Duodenal mucosa (tissue), 2 donors: Measurements from ENCODE around the gene LUC7L2.
A peak's percentile ranks its signal among the peaks of the same experiment; 100 is the strongest.
"Not testable (repeated sequence)": the region's sequence is repeated elsewhere in the genome, so short reads cannot be mapped to it uniquely, and the experiment has no call there.

Experiments
- H3K27ac ChIP-seq: one replicate; pipeline ENCODE4 v1.7.0; 2013; ENCODE audit warnings: low read depth, low read length
- H3K27me3 ChIP-seq, 2 donors: one replicate each; pipeline ENCODE4 v1.7.0; 2013; ENCODE audit warnings: low read length in 2 of 2, control low read depth in 1 of 2; ENCODE audit not compliant: insufficient read depth in 2 of 2, control insufficient read depth in 1 of 2
- H3K36me3 ChIP-seq, 2 donors: one replicate each; pipeline ENCODE4 v1.7.0; 2013; ENCODE audit warnings: low read length in 2 of 2, control low read depth in 1 of 2; ENCODE audit not compliant: insufficient read depth in 2 of 2, control insufficient read depth in 1 of 2
- H3K4me1 ChIP-seq, 2 donors: one replicate each; pipeline ENCODE4 v1.7.0; 2013; ENCODE audit warnings: low read length in 2 of 2, control low read depth in 1 of 2; ENCODE audit not compliant: insufficient read depth in 2 of 2, control insufficient read depth in 1 of 2
- H3K4me3 ChIP-seq, 2 donors: one replicate each; pipeline ENCODE4 v1.7.0; 2013; ENCODE audit warnings: low read length in 2 of 2, low read depth in 1 of 2
- H3K9ac ChIP-seq, 2 donors: one replicate each; pipeline ENCODE4 v1.7.0; 2013; ENCODE audit warnings: low read length in 2 of 2, low read depth in 1 of 2
- H3K9me3 ChIP-seq, 2 donors: one replicate each; pipeline ENCODE4 v1.7.0; 2013; ENCODE audit warnings: low read length in 2 of 2, control low read depth in 1 of 2; ENCODE audit not compliant: control insufficient read depth in 1 of 2

The LUC7L2 gene, protein sequence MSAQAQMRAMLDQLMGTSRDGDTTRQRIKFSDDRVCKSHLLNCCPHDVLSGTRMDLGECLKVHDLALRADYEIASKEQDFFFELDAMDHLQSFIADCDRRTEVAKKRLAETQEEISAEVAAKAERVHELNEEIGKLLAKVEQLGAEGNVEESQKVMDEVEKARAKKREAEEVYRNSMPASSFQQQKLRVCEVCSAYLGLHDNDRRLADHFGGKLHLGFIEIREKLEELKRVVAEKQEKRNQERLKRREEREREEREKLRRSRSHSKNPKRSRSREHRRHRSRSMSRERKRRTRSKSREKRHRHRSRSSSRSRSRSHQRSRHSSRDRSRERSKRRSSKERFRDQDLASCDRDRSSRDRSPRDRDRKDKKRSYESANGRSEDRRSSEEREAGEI

GRCh38 chr7:139359366-139360209 is at the start of gene LUC7L2:
TSS of gene LUC7L2 (plus strand) at chr7:139359894. CDS start at chr7:139360262, 368 bp downstream.
- Histone ChIP-seq H3K4me3 (peak within 1 kb of the TSS; percentile 99 to 100), H3K9ac (peak within 1 kb of the TSS; percentile 96)

GRCh38 chr7:139317939-139318505 is 41.7 kb upstream of the LUC7L2 start:
- H3K27ac ChIP-seq = no peak overlapping the region
- no peak overlapping the region for H3K9ac ChIP-seq
- H3K27me3 ChIP-seq = no peaks in the 10 kb centered on the region
- no peaks in the 10 kb centered on the region for H3K36me3 ChIP-seq
- no peak overlapping the region for H3K4me3 ChIP-seq
- H3K9me3 ChIP-seq = no peaks in the 10 kb centered on the region
- H3K4me1 ChIP-seq = no peaks in the 10 kb centered on the region

More at GRCh38 chr7:139359366-139360209, at the start of gene LUC7L2:
- Histone ChIP-seq H3K9me3 (no peaks in the 10 kb centered on the region), H3K36me3 (peaks cover 3 to 4% of the 10 kb centered on the region in 2 donors), H3K27ac (peak within 1 kb of the TSS; percentile 100), H3K4me1 (peaks cover 22 to 27% of the 10 kb centered on the region in 2 donors), H3K27me3 (no peaks in the 10 kb centered on the region)

DNA sequence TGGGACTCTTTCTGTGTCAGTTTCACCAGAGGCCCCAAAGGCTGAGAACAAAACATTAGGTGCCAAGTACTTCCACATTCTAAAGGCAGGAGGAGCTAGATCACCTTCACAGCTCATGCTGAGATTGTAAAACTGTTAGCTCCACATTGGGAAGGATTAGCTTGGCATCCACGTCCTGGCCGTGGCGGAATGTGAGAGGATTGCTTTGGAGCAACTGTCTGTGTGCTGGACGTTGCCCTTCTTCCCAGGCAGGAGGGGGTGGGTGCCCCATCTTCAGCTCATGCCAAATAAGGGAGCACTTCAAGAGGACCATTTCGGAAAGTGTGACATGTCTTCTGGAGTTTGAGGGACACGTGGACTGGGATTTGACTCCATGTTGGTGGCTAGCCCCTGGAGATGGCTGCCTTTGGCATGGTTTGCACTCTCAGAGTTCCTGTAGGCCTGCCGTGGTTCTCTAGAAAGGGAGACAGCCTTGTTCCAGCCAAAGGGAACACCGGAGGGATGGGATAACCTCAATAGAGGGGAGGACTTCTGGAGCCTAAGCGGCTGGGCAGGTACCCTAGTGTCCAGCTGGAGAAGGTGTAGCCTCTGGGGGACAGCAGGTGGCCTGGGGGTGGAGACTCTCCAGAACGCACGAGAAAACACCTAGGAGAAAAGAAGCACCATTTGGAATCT is 38.5 kb upstream of the LUC7L2 start:
- Histone ChIP-seq H3K36me3 (no peaks in the 10 kb centered on the region), H3K4me1 (no peaks in the 10 kb centered on the region)

DNA sequence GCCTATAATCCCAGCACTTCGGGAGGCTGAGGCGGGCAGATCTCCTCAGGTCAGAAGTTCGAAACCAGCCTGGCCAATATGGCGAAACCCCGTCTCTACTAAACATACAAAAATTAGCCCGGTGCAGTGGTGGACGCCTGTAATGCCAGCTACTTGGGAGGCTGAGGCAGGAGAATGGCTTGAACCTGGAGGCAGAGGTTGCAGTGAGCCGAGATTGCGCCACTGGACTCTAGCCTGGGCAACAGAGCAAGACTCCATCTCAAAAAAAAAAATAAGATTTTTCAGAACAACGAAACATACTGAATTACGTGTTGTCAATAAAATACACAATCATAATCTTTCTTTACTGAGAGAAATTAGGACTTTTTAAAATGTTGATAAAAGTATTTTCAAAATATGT is 35.0 kb upstream of the LUC7L2 start:
- not testable (repeated sequence) for H3K4me3 ChIP-seq, H3K27me3 ChIP-seq, H3K9ac ChIP-seq, H3K9me3 ChIP-seq, H3K27ac ChIP-seq, H3K4me1 ChIP-seq, H3K36me3 ChIP-seq

More for the DNA sequence above, 38.5 kb upstream of the LUC7L2 start:
- Histone ChIP-seq H3K27ac (no peak overlapping the region), H3K9me3 (no peaks in the 10 kb centered on the region), H3K27me3 (no peaks in the 10 kb centered on the region), H3K4me3 (no peak overlapping the region), H3K9ac (no peak overlapping the region)

- H3K9ac ChIP-seq = no peak overlapping the region
- no peaks in the 10 kb centered on the region for H3K4me1 ChIP-seq
- no peaks in the 10 kb centered on the region for H3K36me3 ChIP-seq
- no peak overlapping the region for H3K27ac ChIP-seq
- no peak overlapping the region for H3K4me3 ChIP-seq
- H3K27me3 ChIP-seq = no peaks in the 10 kb centered on the region
- no peaks in the 10 kb centered on the region for H3K9me3 ChIP-seq
Measured at GRCh38 chr7:139328375-139328774, 31.3 kb upstream of the LUC7L2 start.

- H3K4me1 ChIP-seq = no peaks in the 10 kb centered on the region
- H3K9me3 ChIP-seq = no peaks in the 10 kb centered on the region
- H3K9ac ChIP-seq = no peak overlapping the region
- no peak overlapping the region for H3K27ac ChIP-seq
- H3K36me3 ChIP-seq = no peaks in the 10 kb centered on the region
- no peaks in the 10 kb centered on the region for H3K27me3 ChIP-seq
- H3K4me3 ChIP-seq = no peak overlapping the region
Measured at GRCh38 chr7:139329119-139329518, 30.6 kb upstream of the LUC7L2 start.

DNA sequence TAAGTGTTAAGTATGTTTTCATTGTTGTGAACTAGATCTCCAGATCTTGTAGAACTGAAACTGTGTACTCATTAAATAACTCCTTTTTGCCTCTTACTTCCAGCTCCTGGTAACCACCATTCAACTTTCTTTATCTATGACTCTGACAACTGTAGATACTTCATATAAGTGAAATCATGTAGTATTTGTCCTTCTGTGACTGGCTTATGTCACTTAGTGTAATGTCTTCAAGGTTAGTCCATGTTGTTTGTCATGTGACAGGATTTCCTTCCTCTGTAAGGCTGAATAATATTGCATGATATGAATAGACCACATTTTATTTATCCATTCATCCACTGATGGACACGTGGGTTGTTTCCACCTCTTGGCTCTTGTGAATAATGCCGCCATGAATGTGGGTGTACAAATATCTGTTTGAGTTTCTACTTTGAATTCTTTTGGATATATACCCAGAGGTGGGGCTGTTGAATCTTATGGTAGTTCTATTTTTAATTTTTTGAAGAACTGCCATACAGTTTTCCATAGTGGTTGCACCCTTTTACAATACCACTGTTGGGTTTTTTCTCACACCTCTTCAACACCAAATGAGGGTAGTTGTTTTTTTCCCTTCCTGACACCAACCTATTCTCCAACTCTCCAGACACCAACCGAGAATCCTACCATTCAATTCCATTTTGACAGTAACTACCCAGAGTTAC is 29.2 kb upstream of the LUC7L2 start:
- no peak overlapping the region for H3K9ac ChIP-seq
- H3K36me3 ChIP-seq = no peaks in the 10 kb centered on the region
- no peak overlapping the region for H3K27ac ChIP-seq
- no peaks in the 10 kb centered on the region for H3K9me3 ChIP-seq
- H3K27me3 ChIP-seq = no peaks in the 10 kb centered on the region
- no peaks in the 10 kb centered on the region for H3K4me1 ChIP-seq
- H3K4me3 ChIP-seq = no peak overlapping the region

GRCh38 chr7:139332697-139333359 is 26.9 kb upstream of the LUC7L2 start:
- no peaks in the 10 kb centered on the region for H3K36me3 ChIP-seq
- H3K9ac ChIP-seq = no peak overlapping the region
- H3K27ac ChIP-seq = no peak overlapping the region

GRCh38 chr7:139333443-139333842 is 26.3 kb upstream of the LUC7L2 start:
- not testable (repeated sequence) for H3K4me3 ChIP-seq, H3K36me3 ChIP-seq, H3K27ac ChIP-seq, H3K9ac ChIP-seq, H3K9me3 ChIP-seq, H3K4me1 ChIP-seq, H3K27me3 ChIP-seq

More at GRCh38 chr7:139332697-139333359, 26.9 kb upstream of the LUC7L2 start:
- Histone ChIP-seq H3K4me3 (no peak overlapping the region), H3K9me3 (no peaks in the 10 kb centered on the region), H3K27me3 (no peaks in the 10 kb centered on the region), H3K4me1 (no peaks in the 10 kb centered on the region)
